Measurements from ENCODE around the gene ATP8B1. TPM values are rescaled to one million over a fixed set of nuclear protein-coding genes. Genes with fewer than 3 reads are reported as not detected.

Gene ATP8B1
- total RNA-seq, 1 experiment from 2014 or later, result 0.90 TPM

- DNase-seq (ENCODE audit: low read depth, low spot score), result no peak
- in situ Hi-C loops (cut with HindIII; ENCODE audit: low pct_unique_long_range_greater_than_20kb, low sequenced_read_pairs), result no loop called here
These were observed 657 bp downstream of the ATP8B1 start for GRCh38 chr18:57802213-57803102.

- DNase-seq (ENCODE audit: low read depth, low spot score), result no peak
- in situ Hi-C loops (cut with HindIII; ENCODE audit: low pct_unique_long_range_greater_than_20kb, low sequenced_read_pairs), result no loop called here
These were observed 1.3 kb downstream of the ATP8B1 start for GRCh38 chr18:57801761-57802212.

- in situ Hi-C loops (cut with HindIII; ENCODE audit: low pct_unique_long_range_greater_than_20kb, low sequenced_read_pairs), result no loop called here
- no peak for DNase-seq (ENCODE audit: low read depth, low spot score)
These were observed 1.8 kb downstream of the ATP8B1 start for GRCh38 chr18:57801325-57801724.

GRCh38 chr18:57798713-57799373 is 4.3 kb downstream of the ATP8B1 start:
- in situ Hi-C loops (cut with HindIII; ENCODE audit: low pct_unique_long_range_greater_than_20kb, low sequenced_read_pairs), result no loop called here
- no peak for DNase-seq (ENCODE audit: low read depth, low spot score)

- in situ Hi-C loops (cut with HindIII; ENCODE audit: low pct_unique_long_range_greater_than_20kb, low sequenced_read_pairs), result no loop called here
- DNase-seq (ENCODE audit: low read depth, low spot score), result no peak
These were observed 5.9 kb downstream of the ATP8B1 start for GRCh38 chr18:57797209-57797651.

GRCh38 chr18:57794951-57795728 is 8.0 kb downstream of the ATP8B1 start:
- DNase-seq (ENCODE audit: low read depth, low spot score), result no peak
- in situ Hi-C loops (cut with HindIII; ENCODE audit: low pct_unique_long_range_greater_than_20kb, low sequenced_read_pairs), result no loop called here

- in situ Hi-C loops (cut with HindIII; ENCODE audit: low pct_unique_long_range_greater_than_20kb, low sequenced_read_pairs), result no loop called here
- no peak for DNase-seq (ENCODE audit: low read depth, low spot score)
These were observed 9.7 kb downstream of the ATP8B1 start for GRCh38 chr18:57793302-57793986.

- DNase-seq (ENCODE audit: low read depth, low spot score), result no peak
- in situ Hi-C loops (cut with HindIII; ENCODE audit: low pct_unique_long_range_greater_than_20kb, low sequenced_read_pairs), result no loop called here
These were observed 10.3 kb downstream of the ATP8B1 start for GRCh38 chr18:57792631-57793301.

- no peak for DNase-seq (ENCODE audit: low read depth, low spot score)
- in situ Hi-C loops (cut with HindIII; ENCODE audit: low pct_unique_long_range_greater_than_20kb, low sequenced_read_pairs), result no loop called here
These were observed 11.2 kb downstream of the ATP8B1 start for GRCh38 chr18:57791911-57792310.

- no peak for DNase-seq (ENCODE audit: low read depth, low spot score)
- in situ Hi-C loops (cut with HindIII; ENCODE audit: low pct_unique_long_range_greater_than_20kb, low sequenced_read_pairs), result no loop called here
These were observed 11.9 kb downstream of the ATP8B1 start for GRCh38 chr18:57791192-57791591.

- DNase-seq (ENCODE audit: low read depth, low spot score), result no peak
- in situ Hi-C loops (cut with HindIII; ENCODE audit: low pct_unique_long_range_greater_than_20kb, low sequenced_read_pairs), result no loop called here
These were observed 12.8 kb downstream of the ATP8B1 start for GRCh38 chr18:57790316-57790715.

- in situ Hi-C loops (cut with HindIII; ENCODE audit: low pct_unique_long_range_greater_than_20kb, low sequenced_read_pairs), result no loop called here
- no peak for DNase-seq (ENCODE audit: low read depth, low spot score)
These were observed 13.4 kb downstream of the ATP8B1 start for GRCh38 chr18:57789759-57790158.

- no peak for DNase-seq (ENCODE audit: low read depth, low spot score)
- in situ Hi-C loops (cut with HindIII; ENCODE audit: low pct_unique_long_range_greater_than_20kb, low sequenced_read_pairs), result no loop called here
These were observed 14.0 kb downstream of the ATP8B1 start for GRCh38 chr18:57789090-57789489.

GRCh38 chr18:57787068-57787685 is 15.9 kb downstream of the ATP8B1 start:
- DNase-seq (ENCODE audit: low read depth, low spot score), result no peak
- in situ Hi-C loops (cut with HindIII; ENCODE audit: low pct_unique_long_range_greater_than_20kb, low sequenced_read_pairs), result no loop called here

GRCh38 chr18:57785751-57786437 is 17.2 kb downstream of the ATP8B1 start:
- in situ Hi-C loops (cut with HindIII; ENCODE audit: low pct_unique_long_range_greater_than_20kb, low sequenced_read_pairs), result no loop called here
- no peak for DNase-seq (ENCODE audit: low read depth, low spot score)

GRCh38 chr18:57784801-57785114 is 18.4 kb downstream of the ATP8B1 start:
- in situ Hi-C loops (cut with HindIII; ENCODE audit: low pct_unique_long_range_greater_than_20kb, low sequenced_read_pairs), result no loop called here
- DNase-seq (ENCODE audit: low read depth, low spot score), result no peak
